Measurements from ENCODE around the gene CADPS2.
A peak's percentile ranks its signal among the peaks of the same experiment; 100 is the strongest.

- TF ChIP-seq CTCF (conservative IDR thresholded peaks at IDR 0.05 in 1 of 2, IDR thresholded peaks at IDR 0.05 in 1 of 2; ENCODE audit: extremely low read depth in 1 of 2, insufficient read depth in 1 of 2, low read depth in 1 of 2, low read length in 2 of 2): no peak
- peak; percentile 18 for TF ChIP-seq EZH2 (IDR thresholded peaks at IDR 0.05; ENCODE audit: borderline replicate concordance, low read length)
Observed at GRCh38 chr7:122304319-122304975, 581.8 kb downstream of the CADPS2 start, which contains the start of gene FEZF1.
